ENCODE data around the gene SCRN2.

Gene SCRN2

GRCh38 chr17:47875011-47875985 is 34.2 kb upstream of the SCRN2 start:
- H3K27ac ChIP-seq: no peak overlapping the region
- no peak for TF ChIP-seq CTCF (conservative IDR thresholded peaks at IDR 0.05)

- H3K27ac ChIP-seq: no peak overlapping the region
- TF ChIP-seq CTCF (conservative IDR thresholded peaks at IDR 0.05): no peak
Observed at GRCh38 chr17:47873200-47874090, 32.4 kb upstream of the SCRN2 start.

- H3K27ac ChIP-seq: no peak overlapping the region
- no peak for TF ChIP-seq CTCF (conservative IDR thresholded peaks at IDR 0.05)
Observed at GRCh38 chr17:47872651-47873161, 31.6 kb upstream of the SCRN2 start.

GRCh38 chr17:47872019-47872650 is 31.1 kb upstream of the SCRN2 start:
- H3K27ac ChIP-seq: no peak overlapping the region
- TF ChIP-seq CTCF (conservative IDR thresholded peaks at IDR 0.05): no peak

- no peak for TF ChIP-seq CTCF (conservative IDR thresholded peaks at IDR 0.05)
- no peak overlapping the region for H3K27ac ChIP-seq
Observed at GRCh38 chr17:47871048-47871447, 30.0 kb upstream of the SCRN2 start.

GRCh38 chr17:47870056-47870455 is 29.0 kb upstream of the SCRN2 start:
- no peak for TF ChIP-seq CTCF (conservative IDR thresholded peaks at IDR 0.05)
- H3K27ac ChIP-seq: no peak overlapping the region
